ENCODE results near the gene SEMA5B.

GRCh38 chr3:123006609-123007008, 21.0 kb downstream of the SEMA5B start:
- no peak for TF ChIP-seq CTCF (IDR thresholded peaks at IDR 0.05; ENCODE audit: low read depth, low read length, missing input control)
- TF ChIP-seq NR2F2 (IDR thresholded peaks at IDR 0.05), result no peak
- no peak for TF ChIP-seq JUND (IDR thresholded peaks at IDR 0.05)
- TF ChIP-seq ZBTB33 (IDR thresholded peaks at IDR 0.05), result no peak
- TF ChIP-seq RXRA (IDR thresholded peaks at IDR 0.05), result no peak
- no peak for TF ChIP-seq YY1 (IDR thresholded peaks at IDR 0.05)
- TF ChIP-seq ATF3 (IDR thresholded peaks at IDR 0.05), result no peak
- no peak for TF ChIP-seq MAX (IDR thresholded peaks at IDR 0.05)

Measured in liver (tissue), 3 donors.